Measurements from ENCODE around the gene ZBTB46.

ZBTB46 gene

DNA sequence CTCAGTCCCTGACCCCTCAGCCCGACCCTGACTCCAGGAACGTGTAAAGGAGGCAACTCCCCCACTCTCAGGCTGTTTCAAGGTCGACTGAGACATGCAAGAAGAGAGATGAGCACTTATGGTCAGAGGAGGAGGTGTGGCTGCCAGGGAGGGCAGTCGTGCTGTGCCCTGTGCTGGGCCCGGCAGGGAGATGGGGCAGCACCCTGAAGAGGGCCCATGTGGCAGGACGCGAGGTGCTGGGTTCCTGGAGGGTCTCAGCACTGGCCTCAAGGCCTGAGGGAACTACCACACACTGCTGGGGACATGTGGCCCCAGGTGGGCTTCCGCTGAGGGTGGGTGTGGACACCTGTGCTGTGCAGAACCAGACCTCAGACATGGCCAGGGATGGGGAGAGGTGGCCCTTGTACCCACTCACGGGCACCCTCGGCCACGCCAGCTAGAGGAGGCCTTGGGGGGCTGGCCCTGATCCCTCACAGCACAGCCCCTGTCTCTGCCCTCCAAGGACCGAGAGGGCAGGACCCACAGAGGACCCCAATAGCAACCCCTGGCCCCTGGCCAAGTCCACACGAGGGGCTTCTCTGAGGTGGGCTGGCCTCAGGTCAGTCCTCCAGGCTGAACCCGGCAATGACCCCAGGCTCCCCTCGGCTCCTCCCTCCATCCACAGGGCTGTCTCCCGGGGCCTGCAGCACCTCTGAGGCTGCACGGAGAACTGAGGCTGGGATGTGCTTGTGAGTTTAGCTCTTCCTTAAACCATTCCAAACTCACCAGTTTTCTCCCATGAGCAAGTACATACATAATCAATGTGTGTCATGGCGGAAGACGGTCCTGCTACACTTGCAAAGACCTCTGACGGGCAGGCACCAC lies 82.8 kb downstream of the ZBTB46 start:
- no peak for DNase-seq (ENCODE audit: low read depth)

DNA sequence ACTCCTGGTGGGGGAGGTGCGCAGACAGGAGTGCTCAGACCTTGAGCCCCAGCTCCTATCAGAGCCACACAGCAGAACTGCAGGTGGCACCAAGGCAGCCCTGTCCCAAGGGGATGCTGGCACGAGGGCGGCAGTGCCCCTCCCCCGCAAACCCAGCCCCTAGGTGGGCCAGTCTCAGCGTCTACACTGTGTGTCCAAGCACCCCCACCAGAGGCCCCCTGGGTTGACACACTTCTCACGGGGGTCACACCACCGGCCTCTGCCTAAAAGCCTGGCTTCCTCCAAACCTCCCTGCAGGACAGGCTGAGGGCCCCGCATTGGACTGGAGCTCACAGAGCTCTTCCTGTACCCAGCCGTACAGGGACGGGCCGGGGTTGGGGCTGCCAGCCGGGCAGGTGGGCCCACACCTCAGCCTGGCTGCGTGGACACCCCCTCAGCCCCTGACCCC lies 83.4 kb downstream of the ZBTB46 start:
- TF ChIP-seq, protein P1, sequence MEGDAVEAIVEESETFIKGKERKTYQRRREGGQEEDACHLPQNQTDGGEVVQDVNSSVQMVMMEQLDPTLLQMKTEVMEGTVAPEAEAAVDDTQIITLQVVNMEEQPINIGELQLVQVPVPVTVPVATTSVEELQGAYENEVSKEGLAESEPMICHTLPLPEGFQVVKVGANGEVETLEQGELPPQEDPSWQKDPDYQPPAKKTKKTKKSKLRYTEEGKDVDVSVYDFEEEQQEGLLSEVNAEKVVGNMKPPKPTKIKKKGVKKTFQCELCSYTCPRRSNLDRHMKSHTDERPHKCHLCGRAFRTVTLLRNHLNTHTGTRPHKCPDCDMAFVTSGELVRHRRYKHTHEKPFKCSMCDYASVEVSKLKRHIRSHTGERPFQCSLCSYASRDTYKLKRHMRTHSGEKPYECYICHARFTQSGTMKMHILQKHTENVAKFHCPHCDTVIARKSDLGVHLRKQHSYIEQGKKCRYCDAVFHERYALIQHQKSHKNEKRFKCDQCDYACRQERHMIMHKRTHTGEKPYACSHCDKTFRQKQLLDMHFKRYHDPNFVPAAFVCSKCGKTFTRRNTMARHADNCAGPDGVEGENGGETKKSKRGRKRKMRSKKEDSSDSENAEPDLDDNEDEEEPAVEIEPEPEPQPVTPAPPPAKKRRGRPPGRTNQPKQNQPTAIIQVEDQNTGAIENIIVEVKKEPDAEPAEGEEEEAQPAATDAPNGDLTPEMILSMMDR (IDR thresholded peaks at IDR 0.05; ENCODE audit: insufficient read depth, low read depth, low read length, missing control alignments) = no peak
- no peak overlapping the region for H3K4me3 ChIP-seq (ENCODE audit: low read length)
- DNase-seq (ENCODE audit: low read depth) = no peak

More for the DNA sequence above, 82.8 kb downstream of the ZBTB46 start:
- H3K4me3 ChIP-seq (ENCODE audit: low read length) = no peak overlapping the region
- TF ChIP-seq, protein P1 (IDR thresholded peaks at IDR 0.05; ENCODE audit: insufficient read depth, low read depth, low read length, missing control alignments) = no peak

DNA sequence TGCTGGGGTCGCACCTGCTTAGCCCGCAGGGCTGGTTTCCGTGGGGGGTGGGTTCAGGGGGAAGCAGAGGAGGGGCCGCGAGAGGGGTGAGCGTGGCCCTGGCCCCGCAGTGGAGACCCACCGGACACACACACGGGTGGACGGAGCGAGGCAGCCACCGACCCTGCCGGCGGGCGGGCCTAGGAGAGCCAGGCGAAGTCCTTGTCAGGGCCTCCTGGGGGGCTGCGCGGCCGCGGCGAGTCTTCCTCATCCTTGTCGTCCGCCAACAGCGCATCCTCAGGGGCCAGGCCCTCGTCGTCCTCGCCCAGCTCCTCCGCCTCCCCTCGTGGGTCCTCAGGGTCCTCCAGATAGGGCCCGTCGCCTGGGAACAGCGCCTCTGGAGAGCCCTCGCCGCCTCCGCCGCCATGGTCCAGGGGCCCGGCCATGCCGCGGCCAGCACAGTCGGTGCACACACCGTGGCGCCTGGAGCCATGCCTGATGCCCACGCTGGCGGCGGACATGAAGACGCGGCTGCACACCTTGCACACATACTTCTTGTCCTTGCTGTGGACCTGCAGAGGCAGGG lies 84.2 kb downstream of the ZBTB46 start:
- H3K4me3 ChIP-seq (ENCODE audit: low read length) = no peak overlapping the region
- DNase-seq (ENCODE audit: low read depth) = no peak
- TF ChIP-seq, protein P1 (IDR thresholded peaks at IDR 0.05; ENCODE audit: insufficient read depth, low read depth, low read length, missing control alignments) = no peak

DNA sequence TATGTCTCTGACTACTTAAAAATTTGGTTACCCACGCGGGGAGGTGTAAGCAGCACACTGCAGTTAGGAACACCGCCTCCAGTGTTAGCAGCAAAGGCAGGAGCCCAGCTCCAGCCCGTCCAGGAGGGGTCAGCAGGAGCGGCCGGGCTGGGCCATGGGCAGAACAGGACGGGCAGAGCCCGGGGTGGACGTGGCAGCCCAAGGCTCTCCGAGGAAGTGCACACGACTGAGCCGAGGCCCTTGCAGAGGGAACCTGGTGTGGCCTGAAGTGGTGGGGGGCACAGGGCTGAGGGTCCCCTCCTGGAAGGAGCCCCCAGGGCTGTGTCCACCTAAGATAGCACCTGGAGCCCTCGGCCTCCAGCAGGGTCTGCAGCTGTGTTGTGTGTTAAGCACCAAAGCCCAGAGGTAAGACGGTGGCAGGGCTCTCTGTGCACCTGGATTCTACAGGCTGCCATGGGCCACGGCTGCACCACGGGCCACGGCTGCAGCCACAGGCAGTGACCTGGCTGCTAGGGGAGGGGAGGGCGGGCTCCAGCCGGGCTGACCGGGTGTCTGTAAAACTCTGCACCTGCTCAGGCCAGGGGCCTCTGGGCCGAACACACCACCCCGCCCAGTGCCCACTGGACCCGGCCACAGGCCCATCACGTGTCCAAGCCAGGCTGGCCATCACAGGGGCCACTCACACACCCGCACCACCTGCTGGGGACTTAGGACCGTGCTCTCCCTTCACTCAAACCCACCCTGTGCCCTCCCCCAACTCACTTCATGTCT lies 84.9 kb downstream of the ZBTB46 start:
- TF ChIP-seq, protein P1 (IDR thresholded peaks at IDR 0.05; ENCODE audit: insufficient read depth, low read depth, low read length, missing control alignments) = no peak
- DNase-seq (ENCODE audit: low read depth) = no peak
- no peak overlapping the region for H3K4me3 ChIP-seq (ENCODE audit: low read length)

DNA sequence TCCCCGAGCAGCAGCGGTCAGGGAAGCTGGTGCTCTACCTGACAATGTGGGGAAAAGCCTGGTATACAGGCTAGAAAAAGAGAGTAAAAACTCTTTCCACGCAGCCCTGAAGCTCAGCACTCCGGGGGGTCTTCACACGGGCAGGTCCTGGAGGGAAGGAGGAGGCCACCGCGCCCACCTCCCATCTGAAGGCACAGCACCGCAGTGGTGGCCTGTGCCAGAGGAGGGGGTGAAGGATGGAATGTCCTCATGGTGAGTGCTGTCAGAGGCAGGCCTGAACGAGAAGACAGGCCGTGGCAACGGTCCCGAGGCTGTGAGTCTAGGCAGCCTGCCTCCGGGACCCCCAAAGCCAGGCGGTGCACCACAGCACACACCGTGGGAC lies 85.6 kb downstream of the ZBTB46 start:
- TF ChIP-seq, protein P1 (IDR thresholded peaks at IDR 0.05; ENCODE audit: insufficient read depth, low read depth, low read length, missing control alignments) = no peak
- no peak for DNase-seq (ENCODE audit: low read depth)
- no peak overlapping the region for H3K4me3 ChIP-seq (ENCODE audit: low read length)

DNA sequence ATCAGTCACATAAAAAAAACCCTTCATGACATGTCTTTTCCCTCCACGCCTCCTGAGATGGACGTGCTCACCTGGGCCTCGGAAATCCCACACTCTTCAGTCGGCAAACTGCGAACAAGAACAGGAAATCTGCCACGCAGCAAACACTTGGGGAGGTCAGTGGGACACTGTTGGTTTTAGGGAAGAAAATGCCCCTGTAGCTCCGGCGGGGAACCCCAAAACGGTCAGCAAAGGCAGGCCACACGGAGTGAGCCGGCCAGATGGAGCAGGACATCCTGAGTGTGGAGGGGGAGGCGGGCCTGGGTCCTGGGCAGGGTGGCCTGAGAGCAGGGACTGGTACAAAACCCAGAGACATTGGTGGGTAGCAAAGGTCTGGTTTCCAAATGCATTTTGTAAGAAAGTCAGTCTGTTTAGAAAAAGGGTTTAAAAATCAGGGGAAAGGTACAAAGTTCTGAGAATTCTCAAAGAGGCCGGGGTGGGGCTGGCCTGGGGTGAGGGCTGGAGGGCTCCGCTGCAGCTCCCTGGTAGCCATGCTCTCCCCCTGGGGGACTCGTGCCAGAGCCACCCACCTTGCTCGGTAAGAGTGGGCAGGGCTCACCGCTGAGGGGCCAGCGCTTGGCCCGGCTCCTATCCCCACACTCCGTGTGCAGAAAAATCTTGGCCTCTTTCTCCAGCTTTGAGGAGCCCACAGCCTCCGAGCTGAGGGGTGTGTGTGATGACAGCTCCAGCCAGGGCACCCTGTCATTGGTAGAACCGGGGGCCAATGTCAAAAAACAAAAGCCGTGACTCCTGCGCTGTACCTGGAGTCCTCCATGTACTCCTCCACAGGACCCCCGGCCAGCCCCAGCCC lies 86.3 kb downstream of the ZBTB46 start:
- no peak for DNase-seq (ENCODE audit: low read depth)
- TF ChIP-seq, protein P1 (IDR thresholded peaks at IDR 0.05; ENCODE audit: insufficient read depth, low read depth, low read length, missing control alignments) = no peak
- H3K4me3 ChIP-seq (ENCODE audit: low read length) = no peak overlapping the region
